Astrocyte of the cerebellum (primary cell): ENCODE data around the gene PSPH.
"Not testable (repeated sequence)": the region's sequence is repeated elsewhere in the genome, so short reads cannot be mapped to it uniquely, and the experiment has no call there.

Experiments
- DNase-seq: peaks from one replicate; pipeline ENCODE4 v3.0.0-alpha.2; 2011; ENCODE audit warnings: low read depth
- H3K4me3 ChIP-seq: 2 replicates; pipeline ENCODE4 v1.5.1; 2011; ENCODE audit warnings: mild to moderate bottlenecking, low read depth, low read length, moderate library complexity
- CTCF ChIP-seq: IDR thresholded peaks from 2 replicates; pipeline ENCODE4 v1.5.1; 2012; ENCODE audit warnings: low read length, low read depth, moderate library complexity, mild to moderate bottlenecking; ENCODE audit errors: missing control alignments
- in situ Hi-C: cut with HindIII; loops from 2 replicates; pipeline ENCODE4 v1.10.0; 2017; ENCODE audit warnings: low sequenced_read_pairs

Gene PSPH

GRCh38 chr7:56053993-56054392 is 2.7 kb upstream of the PSPH start:
- no peak for TF ChIP-seq CTCF
- no peak overlapping the region for H3K4me3 ChIP-seq
- in situ Hi-C loops: no loop called here
- no peak for DNase-seq

- TF ChIP-seq CTCF: no peak
- no peak overlapping the region for H3K4me3 ChIP-seq
- in situ Hi-C loops: no loop called here
- DNase-seq: no peak
Observed at GRCh38 chr7:56053379-56053778, 2.1 kb upstream of the PSPH start.

- no peak for DNase-seq
- in situ Hi-C loops: no loop called here
- peak overlapping the region; percentile 92 for H3K4me3 ChIP-seq
- no peak for TF ChIP-seq CTCF
Observed at GRCh38 chr7:56051053-56051338, 248 bp downstream of the PSPH start.

GRCh38 chr7:56048763-56049162 is 2.5 kb downstream of the PSPH start:
- H3K4me3 ChIP-seq, in situ Hi-C loops, DNase-seq: not testable (repeated sequence)

GRCh38 chr7:56048245-56048644 is 3.0 kb downstream of the PSPH start:
- no peak for TF ChIP-seq CTCF
- in situ Hi-C loops: no loop called here
- no peak overlapping the region for H3K4me3 ChIP-seq
- no peak for DNase-seq

- in situ Hi-C loops, DNase-seq, H3K4me3 ChIP-seq: not testable (repeated sequence)
Observed at GRCh38 chr7:56047446-56048116, 3.7 kb downstream of the PSPH start.

- no peak overlapping the region for H3K4me3 ChIP-seq
- no peak for TF ChIP-seq CTCF
- DNase-seq: peak; percentile 60
- in situ Hi-C loops: no loop called here
Observed at GRCh38 chr7:56046721-56047445, 4.4 kb downstream of the PSPH start.

- DNase-seq, in situ Hi-C loops: not testable (repeated sequence)
Observed at GRCh38 chr7:56045758-56046157, 5.5 kb downstream of the PSPH start.

More at GRCh38 chr7:56045758-56046157, 5.5 kb downstream of the PSPH start:
- H3K4me3 ChIP-seq: not testable (repeated sequence)
